ENCODE measurements around the gene SLC22A3.
A peak's percentile ranks its signal among the peaks of the same experiment; 100 is the strongest.

SLC22A3 gene

GRCh38 chr6:160454303-160454702 is 106.1 kb downstream of the SLC22A3 start:
- TF ChIP-seq, protein P1, sequence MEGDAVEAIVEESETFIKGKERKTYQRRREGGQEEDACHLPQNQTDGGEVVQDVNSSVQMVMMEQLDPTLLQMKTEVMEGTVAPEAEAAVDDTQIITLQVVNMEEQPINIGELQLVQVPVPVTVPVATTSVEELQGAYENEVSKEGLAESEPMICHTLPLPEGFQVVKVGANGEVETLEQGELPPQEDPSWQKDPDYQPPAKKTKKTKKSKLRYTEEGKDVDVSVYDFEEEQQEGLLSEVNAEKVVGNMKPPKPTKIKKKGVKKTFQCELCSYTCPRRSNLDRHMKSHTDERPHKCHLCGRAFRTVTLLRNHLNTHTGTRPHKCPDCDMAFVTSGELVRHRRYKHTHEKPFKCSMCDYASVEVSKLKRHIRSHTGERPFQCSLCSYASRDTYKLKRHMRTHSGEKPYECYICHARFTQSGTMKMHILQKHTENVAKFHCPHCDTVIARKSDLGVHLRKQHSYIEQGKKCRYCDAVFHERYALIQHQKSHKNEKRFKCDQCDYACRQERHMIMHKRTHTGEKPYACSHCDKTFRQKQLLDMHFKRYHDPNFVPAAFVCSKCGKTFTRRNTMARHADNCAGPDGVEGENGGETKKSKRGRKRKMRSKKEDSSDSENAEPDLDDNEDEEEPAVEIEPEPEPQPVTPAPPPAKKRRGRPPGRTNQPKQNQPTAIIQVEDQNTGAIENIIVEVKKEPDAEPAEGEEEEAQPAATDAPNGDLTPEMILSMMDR (IDR thresholded peaks at IDR 0.05; ENCODE audit: extremely low read depth, insufficient read depth, missing control alignments), result no peak
- DNase-seq (ENCODE audit: low spot score), result no peak
- in situ Hi-C loops (cut with MboI; ENCODE audit: low pct_unique_long_range_greater_than_20kb, low sequenced_read_pairs, unreplicated experiment), result loop anchor here (10.0 to 25.0 kb wide), 2 partner anchors 310 to 592 kb away; no protein-coding TSS in a partner anchor

DNA sequence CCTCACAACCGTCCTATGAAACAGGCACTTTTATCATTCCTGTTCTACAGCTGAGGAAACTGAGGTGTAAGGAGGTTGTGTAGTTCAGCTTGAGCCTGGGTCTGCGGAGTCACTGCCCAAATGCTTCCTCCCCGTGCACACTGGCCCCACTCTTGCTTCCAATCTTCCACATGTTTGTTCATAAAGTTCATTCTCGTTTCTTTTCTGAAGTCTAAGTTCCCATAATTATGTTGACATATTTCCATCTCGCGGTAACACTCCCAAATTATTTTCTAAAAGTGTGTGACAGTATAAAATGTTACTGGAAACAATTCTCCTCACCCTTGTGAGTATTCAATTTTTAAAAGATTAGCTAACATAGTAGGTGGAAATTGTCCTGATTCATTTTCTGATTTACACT is 106.9 kb downstream of the SLC22A3 start:
- TF ChIP-seq, protein P1 (IDR thresholded peaks at IDR 0.05; ENCODE audit: extremely low read depth, insufficient read depth, missing control alignments), result no peak
- in situ Hi-C loops (cut with MboI; ENCODE audit: low pct_unique_long_range_greater_than_20kb, low sequenced_read_pairs, unreplicated experiment), result loop anchor here (10.0 to 25.0 kb wide), 2 partner anchors 310 to 593 kb away; no protein-coding TSS in a partner anchor
- DNase-seq (ENCODE audit: low spot score), result no peak

GRCh38 chr6:160455541-160456213 is 107.5 kb downstream of the SLC22A3 start:
- in situ Hi-C loops (cut with MboI; ENCODE audit: low pct_unique_long_range_greater_than_20kb, low sequenced_read_pairs, unreplicated experiment), result loop anchor here (10.0 to 25.0 kb wide), 2 partner anchors 311 to 593 kb away; no protein-coding TSS in a partner anchor
- TF ChIP-seq, protein P1 (IDR thresholded peaks at IDR 0.05; ENCODE audit: extremely low read depth, insufficient read depth, missing control alignments), result peak; percentile 94

DNA sequence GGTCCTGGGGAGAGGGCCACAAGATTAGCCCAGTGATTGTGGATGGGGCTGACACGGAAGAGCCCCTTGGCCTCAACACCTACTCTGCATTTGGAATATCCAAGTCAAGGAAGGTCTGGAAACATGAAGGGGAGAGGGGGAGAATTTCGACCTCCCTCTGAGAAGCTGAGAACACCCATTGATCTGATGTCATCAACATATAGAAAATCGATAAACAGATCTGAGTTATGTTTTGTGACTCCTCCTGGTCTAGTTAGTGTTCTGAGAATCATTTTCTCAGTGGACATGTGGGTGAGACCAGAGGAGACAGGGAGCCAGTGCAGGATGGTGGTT is 108.0 kb downstream of the SLC22A3 start:
- TF ChIP-seq, protein P1 (IDR thresholded peaks at IDR 0.05; ENCODE audit: extremely low read depth, insufficient read depth, missing control alignments), result no peak
- in situ Hi-C loops (cut with MboI; ENCODE audit: low pct_unique_long_range_greater_than_20kb, low sequenced_read_pairs, unreplicated experiment), result loop anchor here (10.0 to 25.0 kb wide), 2 partner anchors 311 to 594 kb away; no protein-coding TSS in a partner anchor
- no peak for DNase-seq (ENCODE audit: low spot score)

More at GRCh38 chr6:160455541-160456213, 107.5 kb downstream of the SLC22A3 start:
- DNase-seq (ENCODE audit: low spot score), result peak; percentile 58

DNA sequence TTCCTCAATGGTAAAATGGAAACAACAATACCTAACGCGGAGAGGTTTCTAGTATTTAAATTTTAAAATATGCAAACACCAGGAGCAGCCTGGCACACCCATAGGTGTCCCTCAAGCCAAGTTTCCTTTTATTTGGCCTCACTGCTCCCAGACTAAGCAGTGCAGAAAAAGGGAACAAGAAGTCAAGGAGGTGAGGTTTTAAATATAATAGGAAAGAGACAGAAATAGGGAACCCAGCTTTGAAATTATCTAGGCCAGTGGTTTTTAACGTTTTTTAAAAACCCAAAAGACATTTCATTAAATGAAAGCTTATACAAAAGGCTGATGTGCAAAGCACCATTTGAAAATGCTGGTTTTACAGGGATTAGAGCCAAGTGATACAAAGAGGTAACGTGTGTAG is 109.6 kb downstream of the SLC22A3 start:
- in situ Hi-C loops (cut with MboI; ENCODE audit: low pct_unique_long_range_greater_than_20kb, low sequenced_read_pairs, unreplicated experiment), result loop anchor here (10.0 to 25.0 kb wide), 2 partner anchors 313 to 596 kb away; no protein-coding TSS in a partner anchor
- TF ChIP-seq, protein P1 (IDR thresholded peaks at IDR 0.05; ENCODE audit: extremely low read depth, insufficient read depth, missing control alignments), result peak; percentile 2
- no peak for DNase-seq (ENCODE audit: low spot score)

- no peak for DNase-seq (ENCODE audit: low spot score)
- TF ChIP-seq, protein P1 (IDR thresholded peaks at IDR 0.05; ENCODE audit: extremely low read depth, insufficient read depth, missing control alignments), result no peak
- in situ Hi-C loops (cut with MboI; ENCODE audit: low pct_unique_long_range_greater_than_20kb, low sequenced_read_pairs, unreplicated experiment), result loop anchor here (25.0 kb wide), 1 partner anchor 599 kb away; no protein-coding TSS in a partner anchor
Measured at GRCh38 chr6:160461641-160462040, 113.5 kb downstream of the SLC22A3 start.

Data from GM13977 (cell line).